Brain microvascular endothelial cell (primary cell): ENCODE measurements around the gene KRT36.

Experiments used
- DNase-seq: peaks from one replicate; pipeline ENCODE4 v3.0.0-alpha.2; 2020
- H3K27ac ChIP-seq: fragments of 250-450 bp; sonication (Bioruptor Pico); 2 replicates; pipeline ENCODE4 v1.5.1; 2020; ENCODE audit warnings: mild to moderate bottlenecking, moderate library complexity
- H3K27me3 ChIP-seq: fragments of 250-450 bp; sonication (Bioruptor Pico); replicated peaks from 2 replicates; pipeline ENCODE4 v1.5.1; 2020; ENCODE audit warnings: mild to moderate bottlenecking
- H3K36me3 ChIP-seq: fragments of 250-450 bp; sonication (Bioruptor Pico); replicated peaks from 2 replicates; pipeline ENCODE4 v1.5.1; 2020; ENCODE audit warnings: mild to moderate bottlenecking
- H3K4me3 ChIP-seq: 2 replicates; pipeline ENCODE4 v1.5.1; 2011; ENCODE audit warnings: low read depth, mild to moderate bottlenecking, control low read depth, low read length, moderate library complexity
- in situ Hi-C: cut with HindIII; loops from 2 replicates; pipeline ENCODE4 v1.10.0; 2017; ENCODE audit warnings: low sequenced_read_pairs, low pct_ligation_motif_present
- TF ChIP-seq, protein P1 (sequence below): IDR thresholded peaks from 2 replicates; pipeline ENCODE4 v1.5.1; 2011; ENCODE audit warnings: low read depth, mild to moderate bottlenecking, moderate library complexity, low read length, control low read depth, inconsistent platforms; ENCODE audit errors: missing control alignments

The KRT36 gene

DNA sequence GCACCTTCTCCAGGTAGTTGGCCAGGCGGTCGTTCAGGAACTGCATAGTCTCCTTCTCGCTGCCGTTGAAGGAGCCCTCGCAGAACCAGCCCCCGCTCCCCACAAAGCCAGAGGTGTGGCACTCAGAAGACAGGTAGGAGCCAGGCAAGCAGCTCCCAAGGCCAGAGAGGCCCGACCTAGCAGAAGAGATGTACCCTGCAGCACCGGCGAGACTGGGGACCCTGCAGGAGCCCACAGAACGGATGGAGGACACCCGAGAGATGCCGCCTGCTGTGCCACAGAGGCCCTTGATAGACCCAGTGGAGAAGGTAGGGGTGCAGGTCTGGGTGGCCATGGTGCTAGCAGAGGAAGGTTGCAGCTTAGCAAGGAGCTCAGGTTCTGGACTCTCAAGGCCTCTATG is at the start of gene KRT36:
Gene KRT36, minus strand, starts transcription at position 380 of the 400 bp plus-strand sequence. Its CDS starts 46 bp downstream, at position 334.
- no peak within 1 kb of the TSS for H3K27ac ChIP-seq
- in situ Hi-C loops = no loop called here
- DNase-seq = no peak

DNA sequence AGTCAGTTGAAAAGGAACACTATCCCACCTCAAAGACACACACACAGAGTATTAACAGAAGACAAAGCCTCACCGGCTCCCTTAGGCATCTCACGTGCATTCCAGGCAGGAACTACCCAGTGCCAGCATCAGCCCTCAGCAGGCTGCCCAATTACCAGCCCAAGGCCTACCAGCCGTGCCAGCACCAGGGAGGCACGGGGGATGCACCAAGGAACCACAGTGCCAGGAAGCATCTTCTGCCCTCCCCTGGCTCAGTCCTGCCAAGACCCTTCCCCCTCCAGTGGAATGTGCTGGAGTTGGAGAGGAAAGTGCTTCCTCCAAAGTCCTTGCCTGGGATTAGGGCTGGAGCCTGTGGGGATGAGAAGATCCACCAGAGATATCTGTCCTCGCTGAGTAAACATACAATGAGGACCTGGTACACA is 49.4 kb upstream of the KRT36 start:
- no peak overlapping the region for H3K4me3 ChIP-seq
- H3K27ac ChIP-seq = no peak overlapping the region
- no peaks in the 10 kb centered on the region for H3K27me3 ChIP-seq
- in situ Hi-C loops = no loop called here
- TF ChIP-seq, protein P1, sequence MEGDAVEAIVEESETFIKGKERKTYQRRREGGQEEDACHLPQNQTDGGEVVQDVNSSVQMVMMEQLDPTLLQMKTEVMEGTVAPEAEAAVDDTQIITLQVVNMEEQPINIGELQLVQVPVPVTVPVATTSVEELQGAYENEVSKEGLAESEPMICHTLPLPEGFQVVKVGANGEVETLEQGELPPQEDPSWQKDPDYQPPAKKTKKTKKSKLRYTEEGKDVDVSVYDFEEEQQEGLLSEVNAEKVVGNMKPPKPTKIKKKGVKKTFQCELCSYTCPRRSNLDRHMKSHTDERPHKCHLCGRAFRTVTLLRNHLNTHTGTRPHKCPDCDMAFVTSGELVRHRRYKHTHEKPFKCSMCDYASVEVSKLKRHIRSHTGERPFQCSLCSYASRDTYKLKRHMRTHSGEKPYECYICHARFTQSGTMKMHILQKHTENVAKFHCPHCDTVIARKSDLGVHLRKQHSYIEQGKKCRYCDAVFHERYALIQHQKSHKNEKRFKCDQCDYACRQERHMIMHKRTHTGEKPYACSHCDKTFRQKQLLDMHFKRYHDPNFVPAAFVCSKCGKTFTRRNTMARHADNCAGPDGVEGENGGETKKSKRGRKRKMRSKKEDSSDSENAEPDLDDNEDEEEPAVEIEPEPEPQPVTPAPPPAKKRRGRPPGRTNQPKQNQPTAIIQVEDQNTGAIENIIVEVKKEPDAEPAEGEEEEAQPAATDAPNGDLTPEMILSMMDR = no peak
- no peak for DNase-seq
- H3K36me3 ChIP-seq = no peaks in the 10 kb centered on the region

More for the DNA sequence above, at the start of gene KRT36:
- no peaks in the 10 kb centered on the region for H3K27me3 ChIP-seq
- no peak within 1 kb of the TSS for H3K4me3 ChIP-seq
- TF ChIP-seq, protein P1 = no peak
- no peaks in the 10 kb centered on the region for H3K36me3 ChIP-seq

DNA sequence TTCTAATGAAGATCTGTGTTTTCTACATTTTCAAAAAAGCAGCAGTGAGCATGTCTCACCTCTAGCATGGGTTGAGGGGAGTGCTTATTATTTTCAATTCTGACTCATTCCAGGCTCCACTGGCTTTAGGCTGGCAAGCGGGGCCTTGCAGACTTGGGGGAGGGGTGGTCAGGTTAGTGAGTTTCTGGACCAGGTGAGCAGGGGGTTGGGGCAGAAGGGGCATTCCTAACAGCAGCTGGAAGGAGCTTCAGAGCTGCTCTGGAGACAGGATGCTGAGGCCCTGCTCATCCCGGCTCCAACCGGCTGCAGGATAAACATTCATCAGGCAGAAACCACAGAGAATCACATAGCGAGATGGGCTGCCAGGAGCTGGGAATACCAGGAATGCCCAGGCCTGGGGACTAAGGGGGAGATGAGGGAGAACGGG is 48.9 kb upstream of the KRT36 start:
- in situ Hi-C loops = no loop called here
- TF ChIP-seq, protein P1 = no peak
- no peaks in the 10 kb centered on the region for H3K27me3 ChIP-seq
- H3K4me3 ChIP-seq = no peak overlapping the region
- no peak overlapping the region for H3K27ac ChIP-seq
- H3K36me3 ChIP-seq = no peaks in the 10 kb centered on the region
- no peak for DNase-seq

DNA sequence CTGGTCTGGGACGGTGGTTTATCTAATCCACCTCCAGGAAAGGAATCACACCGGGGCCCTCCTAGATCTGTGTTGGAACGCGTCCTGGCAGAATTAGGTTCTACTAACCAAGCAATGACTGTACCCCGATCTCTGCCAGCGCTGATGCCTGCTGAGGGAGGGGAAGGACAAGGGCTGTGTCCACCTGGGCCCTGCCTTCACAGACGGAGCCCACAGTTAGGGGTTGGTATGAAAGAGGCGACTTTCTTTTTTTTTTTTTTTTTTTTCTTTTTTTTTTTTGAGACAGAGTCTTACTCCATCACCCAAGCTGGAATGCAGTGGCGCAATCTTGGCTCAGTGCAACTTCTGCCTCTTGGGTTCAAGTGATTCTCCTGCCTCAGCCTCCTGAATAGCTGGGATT is 48.3 kb upstream of the KRT36 start:
- H3K4me3 ChIP-seq = no peak overlapping the region
- in situ Hi-C loops = no loop called here
- TF ChIP-seq, protein P1 = no peak
- no peak overlapping the region for H3K27ac ChIP-seq
- DNase-seq = no peak
- H3K27me3 ChIP-seq = no peaks in the 10 kb centered on the region
- H3K36me3 ChIP-seq = no peaks in the 10 kb centered on the region

DNA sequence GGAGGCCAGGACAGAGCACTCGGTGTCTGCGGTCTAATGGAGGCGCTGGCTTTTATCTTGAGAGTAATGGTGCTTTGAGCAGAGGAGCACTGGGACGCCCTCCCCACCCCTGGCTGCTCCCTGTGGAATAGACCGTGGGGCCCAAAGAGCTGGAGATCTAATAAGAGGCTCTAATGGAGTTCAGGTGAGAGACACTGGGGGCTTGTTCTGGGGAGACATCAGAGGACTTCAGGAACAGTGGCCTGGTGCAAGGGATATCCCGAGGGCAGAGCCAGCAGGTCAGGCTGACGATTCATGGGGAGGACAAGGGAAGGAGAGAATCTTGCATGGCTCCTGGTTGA is 47.9 kb upstream of the KRT36 start:
- in situ Hi-C loops = no loop called here
- Histone ChIP-seq H3K36me3 (no peaks in the 10 kb centered on the region), H3K27ac (no peak overlapping the region), H3K4me3 (no peak overlapping the region), H3K27me3 (no peaks in the 10 kb centered on the region)
- DNase-seq = no peak
- TF ChIP-seq, protein P1 = no peak
